HepG2 (cell line): Measurements from ENCODE around the gene MTSS2. TPM values are rescaled to one million over a fixed set of nuclear protein-coding genes. Genes with fewer than 3 reads are reported as not detected.

ENCODE experiments used
- ATAC-seq: fragments of 200-7000 bp; cut with Tn5 transposase; 3 replicates; pipeline ENCODE4 v1.9.1; 2020; ENCODE audit warnings: mild to moderate bottlenecking, moderate library complexity
- BruUV-seq: library from RNA; stranded (reverse); fragments of 400-500 nt; replicated peaks from 2 replicates; lab custom pipeline; 2021; lab: Mats Ljungman, UMichigan
- CTCF ChIA-PET: fragments of 300-600 bp; formaldehyde crosslinking; extraction: SDS; loops from one replicate; lab custom pipeline; 2021; ENCODE audit warnings: low total read pairs, inconsistent platforms, low intra/inter-chr PET ratio; lab: Yijun Ruan, JAX
- POLR2A ChIA-PET: fragments of 350-600 bp; sonication (Branson Sonifier 250); formaldehyde crosslinking; loops from one replicate; lab custom pipeline; 2020; ENCODE audit warnings: antibody characterized with exemption, inconsistent platforms; lab: Yijun Ruan, JAX
- DNase-seq: peaks from one replicate; pipeline ENCODE4 v3.0.0-alpha.2; 2015; ENCODE audit warnings: low spot score
- FAIRE-seq: peaks from 3 replicates; lab custom pipeline; 2011; peaks lifted over from hg19 to GRCh38; lab: Jason Lieb, UNC
- H2AFZ ChIP-seq: one replicate; pipeline ENCODE4 v1.6.1; 2011; ENCODE audit warnings: low read length, inconsistent platforms
- H3K27ac ChIP-seq: fragments of 300-600 bp; 3 replicates; pipeline ENCODE4 v1.8.0; 2011; ENCODE audit warnings: mixed run types, mild to moderate bottlenecking, mixed read lengths, low read length, inconsistent platforms; ENCODE audit not compliant: insufficient read depth; ENCODE audit errors: extremely low read length
- H3K27me3 ChIP-seq, 2 experiments: fragments of 200-600 bp in 1 of 2; 2 replicates in 1 of 2; 3 replicates in 1 of 2; pipeline versions ENCODE4 v1.6.0 to v1.8.0; 2011; ENCODE audit warnings: low read length in 2 of 2, mild to moderate bottlenecking in 2 of 2, moderate library complexity in 2 of 2, inconsistent platforms in 1 of 2; ENCODE audit not compliant: insufficient read depth in 2 of 2, control insufficient read depth in 1 of 2
- H3K36me3 ChIP-seq, 2 experiments: fragments of 200-600 bp in 1 of 2; replicated peaks in 1 of 2; 2 replicates in 1 of 2; 3 replicates in 1 of 2; pipeline versions ENCODE4 v1.5.1 to v1.8.0; 2011; ENCODE audit warnings: low read length in 2 of 2, inconsistent platforms in 1 of 2; ENCODE audit not compliant: insufficient read depth in 2 of 2, control insufficient read depth in 1 of 2
- H3K4me1 ChIP-seq: 2 replicates; pipeline ENCODE4 v1.5.1; 2012; ENCODE audit warnings: low read length, inconsistent platforms; ENCODE audit not compliant: insufficient read depth
- H3K4me2 ChIP-seq: 2 replicates; pipeline ENCODE4 v1.6.0; 2011; ENCODE audit warnings: low read depth, low read length, inconsistent platforms
- H3K4me3 ChIP-seq, 3 experiments: fragments of 200-600 bp in 1 of 3; sonication (generic), shearing (Covaris generic) in 1 of 3; replicated peaks in 1 of 3; 2 replicates each; pipeline ENCODE4 v1.5.1; 2011 to 2016; ENCODE audit warnings: low read length in 3 of 3, inconsistent platforms in 2 of 3, low read depth in 2 of 3, mild to moderate bottlenecking in 2 of 3, control low read depth in 1 of 3, mixed read lengths in 1 of 3; ENCODE audit not compliant: insufficient read depth in 1 of 3
- H3K79me2 ChIP-seq: one replicate; pipeline ENCODE4 v1.6.1; 2011; ENCODE audit warnings: low read length, inconsistent platforms; ENCODE audit not compliant: insufficient read depth
- H3K9ac ChIP-seq: 2 replicates; pipeline ENCODE4 v1.6.0; 2011; ENCODE audit warnings: mild to moderate bottlenecking, low read depth, low read length, inconsistent platforms; ENCODE audit not compliant: insufficient read depth
- H3K9me3 ChIP-seq: 2 replicates; pipeline ENCODE4 v1.5.1; 2012; ENCODE audit warnings: mild to moderate bottlenecking, low read length
- H4K20me1 ChIP-seq: 2 replicates; pipeline ENCODE4 v1.6.0; 2011; ENCODE audit warnings: inconsistent platforms, mild to moderate bottlenecking, low read length, moderate library complexity; ENCODE audit not compliant: insufficient read depth
- CEBPB ChIP-seq: IDR thresholded peaks from 2 replicates; pipeline ENCODE4 v1.6.1; 2011; ENCODE audit warnings: low read depth, low read length, improper control_type of control experiment, borderline replicate concordance
- CENPT ChIP-seq: sonication (generic); formaldehyde crosslinking; IDR thresholded peaks from 2 replicates; pipeline ENCODE4 v1.8.0; 2022; ENCODE audit warnings: low read depth, mild to moderate bottlenecking, moderate library complexity, missing genetic modification reagents
- CHD4 ChIP-seq: fragments of 200-600 bp; sonication (generic); IDR thresholded peaks from 2 replicates; pipeline ENCODE4 v1.7.0; 2017; ENCODE audit warnings: mild to moderate bottlenecking, low read length, borderline replicate concordance
- KAT8 ChIP-seq: IDR thresholded peaks from 2 replicates; pipeline ENCODE4 v1.6.1; 2016; ENCODE audit warnings: missing genetic modification reagents, missing compliant biosample characterization
- NR2F1 ChIP-seq, 2 experiments: fragments of 450-650 bp in 1 of 2; formaldehyde crosslinking in 1 of 2; IDR thresholded peaks; 2 replicates each; pipeline versions ENCODE4 v1.5.0 to v1.6.1; 2016 to 2020; ENCODE audit warnings: mild to moderate bottlenecking in 1 of 2, missing compliant biosample characterization in 1 of 2, missing genetic modification reagents in 1 of 2, moderate library complexity in 1 of 2
- REST ChIP-seq, 2 experiments: IDR thresholded peaks; 2 replicates each; pipeline ENCODE4 v1.6.1; 2011 to 2012; ENCODE audit warnings: low read length in 2 of 2, borderline replicate concordance in 1 of 2, low read depth in 1 of 2, mild to moderate bottlenecking in 1 of 2, moderate library complexity in 1 of 2
- SYNCRIP ChIP-seq: fragments of 200-400 bp; formaldehyde crosslinking; IDR thresholded peaks from 2 replicates; pipeline ENCODE4 v1.6.1; 2018; ENCODE audit warnings: mild to moderate bottlenecking, low read depth, low read length; ENCODE audit not compliant: insufficient read depth
- TOE1 ChIP-seq: sonication (generic); formaldehyde crosslinking; IDR thresholded peaks from 2 replicates; pipeline ENCODE4 v1.4.0; 2020; ENCODE audit warnings: mild to moderate bottlenecking, missing genetic modification reagents
- TOPORS ChIP-seq: sonication (generic); formaldehyde crosslinking; IDR thresholded peaks from 2 replicates; pipeline ENCODE4 v1.8.0; 2023; ENCODE audit warnings: mild to moderate bottlenecking, missing genetic modification reagents
- ZFP37 ChIP-seq: sonication (generic); formaldehyde crosslinking; IDR thresholded peaks from 2 replicates; pipeline ENCODE4 v1.4.0; 2020; ENCODE audit warnings: missing genetic modification reagents, borderline replicate concordance
- ZNF296 ChIP-seq: sonication (generic); formaldehyde crosslinking; conservative IDR thresholded peaks from 2 replicates; pipeline ENCODE4 v1.5.0; 2020; ENCODE audit warnings: mild to moderate bottlenecking, missing genetic modification reagents
- ZNF549 ChIP-seq: sonication (generic); formaldehyde crosslinking; IDR thresholded peaks from 2 replicates; pipeline ENCODE4 v1.5.0; 2020; ENCODE audit warnings: missing genetic modification reagents
- ZNF577 ChIP-seq: sonication (generic); formaldehyde crosslinking; IDR thresholded peaks from 2 replicates; pipeline ENCODE4 v1.4.0; 2020; ENCODE audit warnings: mild to moderate bottlenecking, low read depth, missing genetic modification reagents, borderline replicate concordance
- ZSCAN21 ChIP-seq: sonication (generic); formaldehyde crosslinking; IDR thresholded peaks from 2 replicates; pipeline ENCODE4 v1.8.0; 2022; ENCODE audit warnings: mild to moderate bottlenecking, missing genetic modification reagents, moderate library complexity, borderline replicate concordance
- WGBS: methylation state at CpG from one replicate; pipeline ENCODE4 v1.1.6; 2017; ENCODE audit warnings: low lambda C conversion rate; 5-methylcytosine and 5-hydroxymethylcytosine counted together
- in situ Hi-C: cut with HindIII; loops from 2 replicates; pipeline ENCODE4 v1.10.0; 2017; ENCODE audit warnings: low pct_unique_long_range_greater_than_20kb; ENCODE audit not compliant: extremely low pct_ligation_motif_present
- intact Hi-C: fragments of 100-400 bp; cut with micrococcal nuclease; formaldehyde crosslinking; loops from one replicate; pipeline ENCODE4 v1.10.0; 2022; ENCODE audit not compliant: unreplicated experiment
- polyA plus RNA-seq, 8 experiments: library from polyadenylated mRNA; depleted of rRNA in 3 of 8; stranded (reverse) in 7 of 8; unstranded in 1 of 8; fragments of >200 nt; fragmentation: Illumina TruSeq in 4 of 8; extraction: Trizol in 4 of 8; gene quantifications; 2 replicates each; pipeline versions ENCODE4 v1.2.1 to v1.2.3, GENCODE V29; 2011 to 2016; ENCODE audit warnings: low read depth in 4 of 8, missing spikeins in 1 of 8, mixed read lengths in 1 of 8; ENCODE audit not compliant: insufficient read depth in 1 of 8
- total RNA-seq, 5 experiments: library from RNA; depleted of rRNA; stranded (reverse); fragments of >200 nt; fragmentation: Illumina TruSeq; extraction: Trizol; gene quantifications; 2 replicates each; pipeline ENCODE4 v1.2.3, GENCODE V29; 2016; ENCODE audit warnings: low read depth in 1 of 5
- TF ChIP-seq, protein P1 (sequence below): sonication (generic); formaldehyde crosslinking; IDR thresholded peaks from 2 replicates; pipeline ENCODE4 v1.5.0; 2020; ENCODE audit warnings: missing genetic modification reagents
- TF ChIP-seq, protein P2 (sequence below): sonication (generic); formaldehyde crosslinking; IDR thresholded peaks from 2 replicates; pipeline ENCODE4 v1.5.1; 2020; ENCODE audit warnings: mild to moderate bottlenecking, missing genetic modification reagents, moderate library complexity

The MTSS2 gene
- total and polyA plus RNA-seq, 2 of the 13 experiments (the other 11 are each of a cell fraction or from before 2014, with no cell fraction given), result 132 to 242 TPM

DNA sequence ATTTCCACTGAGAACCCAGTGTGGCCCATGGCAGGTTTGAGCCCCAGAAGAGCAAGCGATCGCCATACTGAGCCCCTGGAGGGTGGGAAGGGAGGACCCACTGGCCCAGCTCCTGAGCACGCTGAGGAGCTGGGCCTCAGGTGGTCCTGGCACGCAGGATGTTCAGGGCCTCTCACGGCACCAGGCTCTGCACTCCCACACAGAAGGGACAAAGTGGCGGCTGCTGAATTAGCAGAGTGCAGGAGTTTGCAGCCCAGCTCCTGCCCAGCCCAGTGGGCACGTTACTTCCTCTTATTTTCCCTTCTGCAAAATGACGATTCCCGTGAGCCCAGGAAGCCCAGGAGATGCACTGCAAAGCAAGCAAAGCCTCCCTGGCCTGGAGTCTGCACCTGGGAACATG lies 42.3 kb upstream of the MTSS2 start:
- 95% methylated on average over 9 of the region's 9 CpGs for WGBS
- no peak for FAIRE-seq
- BruUV-seq, result no TSS peak
- peaks cover 11% of the 10 kb centered on the region for H3K79me2 ChIP-seq
- no peak overlapping the region for H2AFZ ChIP-seq
- H3K27me3 ChIP-seq, result no peaks in the 10 kb centered on the region
- H3K27ac ChIP-seq, result no peak overlapping the region
- CTCF ChIA-PET, result no interaction called here
- in situ Hi-C loops (loop anchor here (5.0 kb wide), 1 partner anchor 41 kb away; the partner anchor contains the start of gene MTSS2), intact Hi-C loops (loop anchor here (5.0 kb wide), 1 partner anchor 891 kb away; no protein-coding TSS in a partner anchor)
- no peak overlapping the region for H3K9ac ChIP-seq
- peaks cover 13 to 14% of the 10 kb centered on the region in 2 experiments; a peak in 4 of 5 replicates for H3K36me3 ChIP-seq
- no peak overlapping the region for H3K4me2 ChIP-seq
- no peaks in the 10 kb centered on the region for H4K20me1 ChIP-seq
- no peaks in the 10 kb centered on the region for H3K9me3 ChIP-seq
- H3K4me3 ChIP-seq, result no peak overlapping the region
- no peak for ATAC-seq
- peaks cover 37% of the 10 kb centered on the region for H3K4me1 ChIP-seq
- POLR2A ChIA-PET, result interaction anchor here (4.1 to 10.2 kb wide), 3 partner anchors 13 to 44 kb away, joined by 125 to 536 read pairs (median 357); partner anchors contain the start of gene MTSS2
- DNase-seq, result no peak
- TF ChIP-seq, protein P1, sequence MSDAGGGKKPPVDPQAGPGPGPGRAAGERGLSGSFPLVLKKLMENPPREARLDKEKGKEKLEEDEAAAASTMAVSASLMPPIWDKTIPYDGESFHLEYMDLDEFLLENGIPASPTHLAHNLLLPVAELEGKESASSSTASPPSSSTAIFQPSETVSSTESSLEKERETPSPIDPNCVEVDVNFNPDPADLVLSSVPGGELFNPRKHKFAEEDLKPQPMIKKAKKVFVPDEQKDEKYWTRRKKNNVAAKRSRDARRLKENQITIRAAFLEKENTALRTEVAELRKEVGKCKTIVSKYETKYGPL (CRISPR knock-in tag), result no peak
- TF ChIP-seq TOPORS (CRISPR knock-in tag) (0 out of 2 replicates have a peak, but pooled peaks have one; percentile 32), ZNF296 (CRISPR knock-in tag) (no peak), SYNCRIP (no peak), CENPT (CRISPR knock-in tag) (no peak), REST (IDR thresholded peaks at IDR 0.05; ENCODE audit: borderline replicate concordance in 1 of 2, low read depth in 1 of 2, low read length in 2 of 2) (no peak), KAT8 (CRISPR knock-in tag) (no peak), NR2F1 (CRISPR knock-in tag; IDR thresholded peaks at IDR 0.05) (no peak), ZNF577 (no peak), ZNF549 (CRISPR knock-in tag) (no peak), CHD4 (no peak), ZSCAN21 (CRISPR knock-in tag) (0 out of 2 replicates have a peak, but pooled peaks have one; percentile 15), TOE1 (no peak), ZFP37 (CRISPR knock-in tag) (no peak), CEBPB (no peak)
- TF ChIP-seq, protein P2, sequence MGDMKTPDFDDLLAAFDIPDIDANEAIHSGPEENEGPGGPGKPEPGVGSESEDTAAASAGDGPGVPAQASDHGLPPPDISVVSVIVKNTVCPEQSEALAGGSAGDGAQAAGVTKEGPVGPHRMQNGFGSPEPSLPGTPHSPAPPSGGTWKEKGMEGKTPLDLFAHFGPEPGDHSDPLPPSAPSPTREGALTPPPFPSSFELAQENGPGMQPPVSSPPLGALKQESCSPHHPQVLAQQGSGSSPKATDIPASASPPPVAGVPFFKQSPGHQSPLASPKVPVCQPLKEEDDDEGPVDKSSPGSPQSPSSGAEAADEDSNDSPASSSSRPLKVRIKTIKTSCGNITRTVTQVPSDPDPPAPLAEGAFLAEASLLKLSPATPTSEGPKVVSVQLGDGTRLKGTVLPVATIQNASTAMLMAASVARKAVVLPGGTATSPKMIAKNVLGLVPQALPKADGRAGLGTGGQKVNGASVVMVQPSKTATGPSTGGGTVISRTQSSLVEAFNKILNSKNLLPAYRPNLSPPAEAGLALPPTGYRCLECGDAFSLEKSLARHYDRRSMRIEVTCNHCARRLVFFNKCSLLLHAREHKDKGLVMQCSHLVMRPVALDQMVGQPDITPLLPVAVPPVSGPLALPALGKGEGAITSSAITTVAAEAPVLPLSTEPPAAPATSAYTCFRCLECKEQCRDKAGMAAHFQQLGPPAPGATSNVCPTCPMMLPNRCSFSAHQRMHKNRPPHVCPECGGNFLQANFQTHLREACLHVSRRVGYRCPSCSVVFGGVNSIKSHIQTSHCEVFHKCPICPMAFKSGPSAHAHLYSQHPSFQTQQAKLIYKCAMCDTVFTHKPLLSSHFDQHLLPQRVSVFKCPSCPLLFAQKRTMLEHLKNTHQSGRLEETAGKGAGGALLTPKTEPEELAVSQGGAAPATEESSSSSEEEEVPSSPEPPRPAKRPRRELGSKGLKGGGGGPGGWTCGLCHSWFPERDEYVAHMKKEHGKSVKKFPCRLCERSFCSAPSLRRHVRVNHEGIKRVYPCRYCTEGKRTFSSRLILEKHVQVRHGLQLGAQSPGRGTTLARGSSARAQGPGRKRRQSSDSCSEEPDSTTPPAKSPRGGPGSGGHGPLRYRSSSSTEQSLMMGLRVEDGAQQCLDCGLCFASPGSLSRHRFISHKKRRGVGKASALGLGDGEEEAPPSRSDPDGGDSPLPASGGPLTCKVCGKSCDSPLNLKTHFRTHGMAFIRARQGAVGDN (CRISPR knock-in tag), result peak; percentile 26; the same call in 1 of the 2 replicates
